ENCODE measurements around the gene DCAF4L1.

Gene DCAF4L1, protein sequence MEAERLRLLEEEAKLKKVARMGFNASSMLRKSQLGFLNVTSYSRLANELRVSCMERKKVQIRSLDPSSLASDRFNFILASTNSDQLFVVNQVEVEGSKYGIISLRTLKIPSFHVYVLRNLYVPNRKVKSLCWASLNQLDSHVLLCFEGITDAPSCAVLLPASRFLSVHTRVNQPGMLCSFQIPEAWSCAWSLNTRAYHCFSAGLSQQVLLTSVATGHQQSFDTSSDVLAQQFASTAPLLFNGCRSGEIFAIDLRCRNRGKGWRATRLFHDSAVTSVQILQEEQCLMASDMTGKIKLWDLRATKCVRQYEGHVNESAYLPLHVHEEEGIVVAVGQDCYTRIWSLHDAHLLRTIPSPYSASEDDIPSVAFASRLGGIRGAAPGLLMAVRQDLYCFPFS

DNA sequence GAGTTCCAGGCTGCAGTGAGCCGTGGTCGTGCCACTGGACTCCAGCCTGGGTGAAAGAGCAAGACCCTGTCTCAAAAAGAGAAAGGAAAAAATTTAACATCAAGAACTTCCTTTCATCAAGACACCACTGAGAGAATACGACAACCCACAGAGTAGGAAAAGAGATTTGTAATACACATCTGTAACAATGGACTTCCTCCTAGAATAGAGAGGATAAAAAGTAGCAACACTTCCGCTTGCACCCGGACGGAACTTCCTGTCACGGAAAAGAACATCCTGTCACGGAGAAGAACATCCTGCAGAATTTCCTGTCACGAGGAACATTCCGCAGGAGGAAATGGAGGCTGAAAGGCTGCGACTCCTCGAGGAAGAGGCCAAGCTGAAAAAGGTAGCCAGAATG is at the start of gene DCAF4L1:
TSS of gene DCAF4L1 (plus strand) at position 301 of the 400 bp plus-strand sequence. CDS start at position 338, 37 bp downstream.
- TF ChIP-seq ZFX (IDR thresholded peaks at IDR 0.05), result no peak
- TF ChIP-seq, protein P1, sequence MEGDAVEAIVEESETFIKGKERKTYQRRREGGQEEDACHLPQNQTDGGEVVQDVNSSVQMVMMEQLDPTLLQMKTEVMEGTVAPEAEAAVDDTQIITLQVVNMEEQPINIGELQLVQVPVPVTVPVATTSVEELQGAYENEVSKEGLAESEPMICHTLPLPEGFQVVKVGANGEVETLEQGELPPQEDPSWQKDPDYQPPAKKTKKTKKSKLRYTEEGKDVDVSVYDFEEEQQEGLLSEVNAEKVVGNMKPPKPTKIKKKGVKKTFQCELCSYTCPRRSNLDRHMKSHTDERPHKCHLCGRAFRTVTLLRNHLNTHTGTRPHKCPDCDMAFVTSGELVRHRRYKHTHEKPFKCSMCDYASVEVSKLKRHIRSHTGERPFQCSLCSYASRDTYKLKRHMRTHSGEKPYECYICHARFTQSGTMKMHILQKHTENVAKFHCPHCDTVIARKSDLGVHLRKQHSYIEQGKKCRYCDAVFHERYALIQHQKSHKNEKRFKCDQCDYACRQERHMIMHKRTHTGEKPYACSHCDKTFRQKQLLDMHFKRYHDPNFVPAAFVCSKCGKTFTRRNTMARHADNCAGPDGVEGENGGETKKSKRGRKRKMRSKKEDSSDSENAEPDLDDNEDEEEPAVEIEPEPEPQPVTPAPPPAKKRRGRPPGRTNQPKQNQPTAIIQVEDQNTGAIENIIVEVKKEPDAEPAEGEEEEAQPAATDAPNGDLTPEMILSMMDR (conservative IDR thresholded peaks at IDR 0.05), result no peak
- H3K27ac ChIP-seq, result no peak within 1 kb of the TSS

DNA sequence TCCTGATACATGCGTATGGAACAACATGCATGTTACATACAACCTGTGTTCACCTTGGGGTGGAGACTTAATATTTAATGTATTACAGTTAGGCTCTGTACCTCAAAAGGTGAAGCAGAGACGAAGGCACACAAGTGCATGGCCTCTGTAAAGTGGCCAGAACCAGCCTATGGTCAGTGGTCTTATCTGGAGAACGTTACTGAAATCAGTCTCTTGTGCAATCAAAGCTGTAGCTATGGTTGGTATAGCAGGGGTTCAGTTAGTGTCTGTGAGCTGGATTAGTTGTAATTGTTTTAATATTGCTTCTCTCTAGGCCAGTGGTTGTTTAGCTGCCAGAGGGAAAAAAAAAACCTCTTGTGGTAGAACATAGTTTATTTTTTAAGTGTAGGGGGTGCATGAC is 48.6 kb upstream of the DCAF4L1 start:
- H3K27ac ChIP-seq, result no peak overlapping the region
- TF ChIP-seq, protein P1 (conservative IDR thresholded peaks at IDR 0.05), result no peak
- TF ChIP-seq ZFX (IDR thresholded peaks at IDR 0.05), result no peak

DNA sequence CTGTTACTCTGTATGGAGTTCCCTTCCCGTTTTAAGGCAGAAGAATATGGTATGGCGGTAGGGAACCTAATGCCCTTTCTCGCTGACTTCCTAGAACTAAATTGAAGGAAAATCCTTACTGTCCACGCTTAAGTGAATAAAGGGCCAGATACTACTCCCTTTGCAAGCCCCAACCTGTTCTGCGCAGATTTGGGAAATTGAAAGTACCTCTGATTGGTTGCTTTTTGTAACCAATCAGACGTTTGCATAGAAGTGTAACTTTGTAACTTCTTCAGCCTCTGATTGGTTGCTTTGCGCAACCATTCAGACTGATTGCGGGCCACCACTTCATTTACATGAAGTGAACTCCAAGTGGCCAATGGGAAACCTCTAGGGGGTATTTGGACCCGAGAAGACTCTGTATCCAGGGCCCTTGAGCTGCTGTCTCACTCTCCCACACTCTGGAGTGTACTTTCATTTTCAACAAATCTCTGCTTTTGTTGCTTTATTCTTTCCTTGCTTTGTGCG is 47.5 kb upstream of the DCAF4L1 start:
- no peak overlapping the region for H3K27ac ChIP-seq
- TF ChIP-seq, protein P1 (conservative IDR thresholded peaks at IDR 0.05), result no peak
- TF ChIP-seq ZFX (IDR thresholded peaks at IDR 0.05), result no peak

DNA sequence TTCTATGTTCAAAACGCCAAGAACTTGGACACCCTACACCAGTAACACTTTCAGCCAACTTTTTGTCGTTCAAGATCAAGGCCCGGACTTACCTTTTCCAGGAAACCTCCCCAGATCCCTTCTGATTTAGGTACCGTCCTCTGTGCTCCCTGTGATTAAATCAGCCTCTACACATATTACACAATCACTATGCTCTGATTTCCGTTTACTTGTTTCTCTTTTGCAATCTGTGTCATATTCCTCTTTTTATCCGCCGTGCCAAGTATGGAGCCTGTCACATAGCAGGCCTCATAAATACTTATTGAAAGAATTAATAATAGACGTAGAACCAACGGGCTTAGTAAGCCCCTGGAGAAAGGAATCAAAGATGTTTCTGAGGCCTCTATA is 47.0 kb upstream of the DCAF4L1 start:
- TF ChIP-seq, protein P1 (conservative IDR thresholded peaks at IDR 0.05), result no peak
- no peak for TF ChIP-seq ZFX (IDR thresholded peaks at IDR 0.05)
- H3K27ac ChIP-seq, result peak overlapping the region; percentile 95; the same call in 1 of the 2 replicates

DNA sequence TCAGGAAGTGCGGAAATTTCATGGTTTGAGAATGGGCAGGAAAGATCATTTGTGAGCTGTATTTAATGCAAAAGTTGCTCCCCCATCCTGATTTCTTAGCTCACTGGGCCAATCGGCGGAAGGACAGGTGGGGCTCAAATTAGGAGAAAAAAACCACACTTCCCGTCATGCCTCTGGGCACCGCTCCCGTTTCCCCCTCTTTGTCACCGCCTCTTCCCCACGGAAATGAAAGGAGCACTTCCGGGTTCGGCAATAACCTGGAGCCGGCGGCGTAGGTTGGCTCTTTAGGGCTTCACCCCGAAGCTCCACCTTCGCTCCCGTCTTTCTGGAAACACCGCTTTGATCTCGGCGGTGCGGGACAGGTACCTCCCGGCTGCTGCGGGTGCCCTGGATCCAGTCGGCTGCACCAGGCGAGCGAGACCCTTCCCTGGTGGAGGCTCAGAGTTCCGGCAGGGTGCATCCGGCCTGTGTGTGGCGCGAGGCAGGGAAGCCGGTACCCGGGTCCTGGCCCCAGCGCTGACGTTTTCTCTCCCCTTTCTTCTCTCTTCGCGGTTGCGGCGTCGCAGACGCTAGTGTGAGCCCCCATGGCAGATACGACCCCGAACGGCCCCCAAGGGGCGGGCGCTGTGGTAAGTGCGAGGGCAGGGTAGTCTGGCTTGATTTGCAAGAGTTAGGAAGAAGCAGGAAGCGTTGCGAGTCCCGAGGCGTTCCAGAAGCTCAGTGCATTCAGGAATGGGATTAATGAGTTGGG is 46.5 kb upstream of the DCAF4L1 start, which contains the start of gene TMEM33:
TSS of gene TMEM33 (plus strand) at position 529 of the 751 bp plus-strand sequence. CDS start at position 585, 56 bp downstream.
- TF ChIP-seq ZFX (IDR thresholded peaks at IDR 0.05), result peak; percentile 73
- TF ChIP-seq, protein P1 (conservative IDR thresholded peaks at IDR 0.05), result no peak
- H3K27ac ChIP-seq, result peak within 1 kb of the TSS; percentile 95

DNA sequence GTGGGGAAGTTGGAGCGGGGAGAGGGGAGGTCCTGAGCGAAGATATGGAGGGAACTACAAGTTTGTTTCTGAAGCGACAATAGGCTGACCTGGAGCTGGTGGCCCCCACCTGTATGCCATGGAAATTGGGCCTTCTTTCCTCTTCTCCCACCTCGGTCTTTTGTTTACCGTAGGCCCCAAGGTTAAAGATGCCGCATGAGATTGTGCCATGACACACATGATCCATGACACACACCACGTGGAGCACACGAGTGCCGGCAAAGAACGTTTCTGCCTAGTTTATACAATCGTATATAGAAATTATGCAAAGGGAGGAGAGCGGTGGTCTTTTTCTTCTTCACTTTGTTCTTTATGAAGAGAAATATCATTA is 45.9 kb upstream of the DCAF4L1 start:
- TF ChIP-seq, protein P1 (conservative IDR thresholded peaks at IDR 0.05), result no peak
- TF ChIP-seq ZFX (IDR thresholded peaks at IDR 0.05), result no peak
- H3K27ac ChIP-seq, result peak overlapping the region; percentile 95
